ENCODE data around the gene BRAT1. TPM values are rescaled to one million over a fixed set of nuclear protein-coding genes. Genes with fewer than 3 reads are reported as not detected.

Gene BRAT1
- total RNA-seq, 4 donors from 2014 or later = 15.5 to 28.3 (median 22.8) TPM

GRCh38 chr7:2492038-2492437, 63.3 kb downstream of the BRAT1 start:
- H3K27ac ChIP-seq = no peak overlapping the region
- peaks cover 3 to 55% (median 37%) of the 10 kb centered on the region in 3 donors for H3K4me1 ChIP-seq
- H3K9me3 ChIP-seq = no peaks in the 10 kb centered on the region
- TF ChIP-seq CTCF (IDR thresholded peaks at IDR 0.05) (no peak), POLR2A (IDR thresholded peaks at IDR 0.05) (no peak)
- peaks cover 0 to 63% (median 0%) of the 10 kb centered on the region in 4 donors for H3K27me3 ChIP-seq
- 89 to 92% methylated on average over 2 of the region's 2 CpGs for WGBS, 2 donors
- no peaks in the 10 kb centered on the region for H3K36me3 ChIP-seq
- H3K4me3 ChIP-seq = no peak overlapping the region
- DNase-seq = no peak
- intact Hi-C loops (cut with DNase I) = no loop called here

DNA sequence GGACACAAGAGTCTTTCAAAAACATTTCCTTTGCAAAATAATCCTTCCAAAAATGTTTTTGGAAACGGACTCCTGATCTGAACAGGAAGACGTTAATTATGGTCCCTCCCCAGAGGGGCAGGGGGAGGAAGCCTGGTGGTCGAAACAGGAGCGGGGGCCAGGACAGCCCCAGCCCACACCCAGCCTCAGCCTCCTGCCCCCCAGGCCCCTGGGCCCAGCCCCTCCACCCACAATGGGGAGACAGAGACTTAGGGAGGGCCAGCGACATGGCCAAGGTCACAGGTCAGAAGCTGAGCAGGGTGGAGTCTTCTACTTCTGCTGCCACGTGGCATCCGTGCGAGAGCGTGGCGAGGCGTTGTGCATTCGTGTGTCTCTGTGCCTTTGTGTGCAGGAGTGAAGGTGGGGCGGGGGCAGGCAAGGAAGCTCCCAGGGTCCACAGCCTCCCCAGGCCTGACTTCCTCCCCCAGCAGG, 65.1 kb downstream of the BRAT1 start:
- peaks cover 3 to 56% (median 37%) of the 10 kb centered on the region in 3 donors for H3K4me1 ChIP-seq
- DNase-seq = no peak
- no peaks in the 10 kb centered on the region for H3K36me3 ChIP-seq
- intact Hi-C loops (cut with DNase I) = no loop called here
- peaks cover 0 to 53% (median 0%) of the 10 kb centered on the region in 4 donors for H3K27me3 ChIP-seq
- TF ChIP-seq POLR2A (IDR thresholded peaks at IDR 0.05) (no peak), CTCF (IDR thresholded peaks at IDR 0.05) (no peak)
- whole genome bisulfite sequencing, 2 donors = 50 to 68% methylated on average over 5 to 6 of the region's 13 CpGs
- peak overlapping the region in 2 of 4 donors; percentile 68 to 77 for H3K27ac ChIP-seq
- H3K4me3 ChIP-seq = no peak overlapping the region
- no peaks in the 10 kb centered on the region for H3K9me3 ChIP-seq

GRCh38 chr7:2488681-2489080, 66.6 kb downstream of the BRAT1 start:
- H3K27ac ChIP-seq = peak overlapping the region in 3 of 4 donors; percentile 35 to 78 (median 60)
- peaks cover 0 to 50% (median 0%) of the 10 kb centered on the region in 4 donors for H3K27me3 ChIP-seq
- no peak for DNase-seq
- WGBS, 2 donors = 56 to 67% methylated on average over 1 to 7 of the region's 9 CpGs
- H3K4me1 ChIP-seq = peaks cover 3 to 44% (median 28%) of the 10 kb centered on the region in 3 donors
- H3K36me3 ChIP-seq = no peaks in the 10 kb centered on the region
- no peaks in the 10 kb centered on the region for H3K9me3 ChIP-seq
- no peak overlapping the region for H3K4me3 ChIP-seq
- intact Hi-C loops (cut with DNase I) = no loop called here
- no peak for TF ChIP-seq CTCF (IDR thresholded peaks at IDR 0.05)
- no peak for TF ChIP-seq POLR2A (IDR thresholded peaks at IDR 0.05)

- no peaks in the 10 kb centered on the region for H3K36me3 ChIP-seq
- peaks cover 0 to 3% (median 1%) of the 10 kb centered on the region in 3 donors for H3K9me3 ChIP-seq
- peaks cover 0 to 52% (median 0%) of the 10 kb centered on the region in 4 donors for H3K27me3 ChIP-seq
- no peak overlapping the region for H3K4me3 ChIP-seq
- intact Hi-C loops (cut with DNase I) = no loop called here
- peaks cover 3 to 39% (median 23%) of the 10 kb centered on the region in 3 donors for H3K4me1 ChIP-seq
- peak overlapping the region in 3 of 4 donors; percentile 35 to 78 (median 60) for H3K27ac ChIP-seq
- no peak for TF ChIP-seq CTCF (IDR thresholded peaks at IDR 0.05)
- TF ChIP-seq POLR2A (IDR thresholded peaks at IDR 0.05) = no peak
- no peak for DNase-seq
- WGBS, 2 donors = 69 to 71% methylated on average over 4 to 8 of the region's 8 CpGs
Observed at GRCh38 chr7:2488272-2488645, 67.1 kb downstream of the BRAT1 start.

Small RNAs within 50 kb of the gene (small RNA-seq; reads per million reads assigned to genes)
- gene MIR4648 = 0 to 0.14 (median 0.07) reads per million in 4 donors

Other genes starting within 250 kb of the BRAT1 start
- 10 to 100 TPM in 3 of 4 donors, 1 to 10 TPM in 1; 4.7 to 17.9 (median 12.5) TPM for gene SNX8, start 241.1 kb downstream of the BRAT1 start, total RNA-seq
- 100 to 1,000 TPM; 127 to 155 (median 136) TPM for gene EIF3B, start 200.7 kb downstream of the BRAT1 start, total RNA-seq
- 10 to 100 TPM in 1 of 4 donors, 1 to 10 TPM in 3; 1.5 to 11.8 (median 5.0) TPM for gene CHST12, start 151.9 kb downstream of the BRAT1 start, total RNA-seq
- not detected for gene GRIFIN, start 79.1 kb downstream of the BRAT1 start, total RNA-seq
- gene LFNG, start 35.8 kb downstream of the BRAT1 start, total RNA-seq = 10 to 100 TPM in 3 of 4 donors, 1 to 10 TPM in 1; 6.1 to 17.2 (median 11.9) TPM
- gene IQCE, start 3.5 kb upstream of the BRAT1 start, total RNA-seq = 10 to 100 TPM in 1 of 4 donors, 1 to 10 TPM in 3; 4.5 to 10.6 (median 6.3) TPM
- gene TTYH3, start 76.5 kb upstream of the BRAT1 start, total RNA-seq = 10 to 100 TPM in 2 of 4 donors, 1 to 10 TPM in 2; 4.7 to 23.1 (median 10.2) TPM
- under 1 TPM in 2 of 4 donors, not detected in 2; 0.12 to 0.19 TPM for gene AMZ1, start 132.7 kb upstream of the BRAT1 start, total RNA-seq